Astrocyte (in vitro differentiated cells and primary cell): ENCODE results near the gene CELF5. TPM values are rescaled to one million over a fixed set of nuclear protein-coding genes. Genes with fewer than 3 reads are reported as not detected.
"Not testable (repeated sequence)": the region's sequence is repeated elsewhere in the genome, so short reads cannot be mapped to it uniquely, and the experiment has no call there.

Experiments used
- DNase-seq: peaks from one replicate; pipeline ENCODE4 v3.0.0-alpha.2; 2010; ENCODE audit warnings: low read depth
- FAIRE-seq: peaks from 2 replicates; lab custom pipeline; 2011; peaks lifted over from hg19 to GRCh38; lab: Jason Lieb, UNC
- H2AFZ ChIP-seq: 2 replicates; pipeline ENCODE4 v1.6.0; 2012; ENCODE audit warnings: low read depth, low read length, inconsistent platforms
- H3K27ac ChIP-seq: 2 replicates; pipeline ENCODE4 v1.5.1; 2011; ENCODE audit warnings: low read depth, low read length, inconsistent platforms
- H3K27me3 ChIP-seq: 2 replicates; pipeline ENCODE4 v1.6.0; 2011; ENCODE audit warnings: low read length, inconsistent platforms; ENCODE audit not compliant: insufficient read depth
- H3K36me3 ChIP-seq: 2 replicates; pipeline ENCODE4 v1.5.1; 2011; ENCODE audit warnings: low read length, inconsistent platforms; ENCODE audit not compliant: insufficient read depth
- H3K4me1 ChIP-seq: 2 replicates; pipeline ENCODE4 v1.5.1; 2011; ENCODE audit warnings: low read length, inconsistent platforms; ENCODE audit not compliant: insufficient read depth
- H3K4me2 ChIP-seq: 2 replicates; pipeline ENCODE4 v1.6.0; 2012; ENCODE audit warnings: low read length, inconsistent platforms
- H3K4me3 ChIP-seq: 2 replicates; pipeline ENCODE4 v1.5.1; 2011; ENCODE audit warnings: low read depth, mild to moderate bottlenecking, low read length, inconsistent platforms; ENCODE audit not compliant: insufficient read depth
- H3K79me2 ChIP-seq: 2 replicates; pipeline ENCODE4 v1.6.0; 2012; ENCODE audit warnings: mild to moderate bottlenecking, low read length, inconsistent platforms; ENCODE audit not compliant: insufficient read depth
- H3K9ac ChIP-seq: 2 replicates; pipeline ENCODE4 v1.6.0; 2012; ENCODE audit warnings: mild to moderate bottlenecking, low read length, inconsistent platforms
- H3K9me3 ChIP-seq: 2 replicates; pipeline ENCODE4 v1.5.1; 2012; ENCODE audit warnings: low read depth, mild to moderate bottlenecking, low read length, inconsistent platforms; ENCODE audit not compliant: insufficient read depth
- H4K20me1 ChIP-seq: 2 replicates; pipeline ENCODE4 v1.6.0; 2012; ENCODE audit warnings: low read length, inconsistent platforms; ENCODE audit not compliant: insufficient read depth
- H3K27ac Mint-ChIP-seq: one replicate; pipeline ENCODE4 v1.8.0; 2021; ENCODE audit warnings: mild to moderate bottlenecking, mixed read lengths; ENCODE audit not compliant: unreplicated experiment
- H3K27me3 Mint-ChIP-seq: one replicate; pipeline ENCODE4 v1.8.0; 2021; ENCODE audit warnings: low read depth, mixed read lengths; ENCODE audit not compliant: unreplicated experiment
- H3K36me3 Mint-ChIP-seq: one replicate; pipeline ENCODE4 v1.8.0; 2021; ENCODE audit warnings: low read depth, mixed read lengths; ENCODE audit not compliant: unreplicated experiment
- H3K4me1 Mint-ChIP-seq: one replicate; pipeline ENCODE4 v1.8.0; 2021; ENCODE audit warnings: low read depth, mixed read lengths; ENCODE audit not compliant: unreplicated experiment
- H3K4me3 Mint-ChIP-seq: one replicate; pipeline ENCODE4 v1.8.0; 2021; ENCODE audit warnings: mild to moderate bottlenecking, moderate library complexity, mixed read lengths; ENCODE audit not compliant: unreplicated experiment
- H3K9me3 Mint-ChIP-seq: one replicate; pipeline ENCODE4 v1.8.0; 2021; ENCODE audit warnings: mild to moderate bottlenecking, mixed read lengths; ENCODE audit not compliant: unreplicated experiment
- EZH2 ChIP-seq: IDR thresholded peaks from 2 replicates; pipeline ENCODE4 v1.6.1; 2012; ENCODE audit warnings: mild to moderate bottlenecking, low read length, inconsistent platforms; ENCODE audit not compliant: insufficient read depth
- total RNA-seq: library from RNA; stranded (reverse); gene quantifications from 2 replicates; pipeline ENCODE4 v1.2.1, GENCODE V29; 2021
- TF ChIP-seq, protein P1 (sequence below): IDR thresholded peaks from 2 replicates; pipeline ENCODE4 v1.5.1; 2011; ENCODE audit warnings: low read depth, mild to moderate bottlenecking, inconsistent platforms, low read length, moderate library complexity; ENCODE audit not compliant: insufficient read depth

The CELF5 gene
- total RNA-seq, 1 donor from 2014 or later, result 1.2 TPM

DNA sequence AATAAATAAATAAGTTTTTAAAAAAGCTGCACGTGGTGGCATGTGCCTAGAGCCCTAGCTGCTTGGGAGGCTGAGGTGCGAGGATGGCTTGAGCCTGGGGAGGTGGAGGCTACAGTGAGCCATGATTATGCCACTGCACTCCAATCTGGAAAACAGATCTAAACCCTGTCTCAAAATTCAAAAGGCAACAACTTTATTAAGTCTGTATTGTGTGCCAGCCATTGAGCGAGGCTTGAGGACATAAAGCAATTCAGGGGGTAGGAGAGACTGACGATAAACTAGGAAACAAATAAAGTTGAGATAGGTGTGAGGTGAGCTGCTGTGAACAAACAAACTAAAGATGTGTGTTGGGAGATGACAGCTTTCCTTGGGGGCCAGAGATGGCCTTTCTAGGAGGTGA lies 8.7 kb downstream of the CELF5 start:
- Mint-ChIP-seq H3K4me1 (no peaks in the 10 kb centered on the region), H3K4me3 (no peak overlapping the region), H3K27ac (no peak overlapping the region), H3K9me3 (peaks cover 6% of the 10 kb centered on the region), H3K27me3 (peaks cover 42% of the 10 kb centered on the region), H3K36me3 (no peaks in the 10 kb centered on the region)
- no peak for TF ChIP-seq EZH2
- TF ChIP-seq, protein P1, sequence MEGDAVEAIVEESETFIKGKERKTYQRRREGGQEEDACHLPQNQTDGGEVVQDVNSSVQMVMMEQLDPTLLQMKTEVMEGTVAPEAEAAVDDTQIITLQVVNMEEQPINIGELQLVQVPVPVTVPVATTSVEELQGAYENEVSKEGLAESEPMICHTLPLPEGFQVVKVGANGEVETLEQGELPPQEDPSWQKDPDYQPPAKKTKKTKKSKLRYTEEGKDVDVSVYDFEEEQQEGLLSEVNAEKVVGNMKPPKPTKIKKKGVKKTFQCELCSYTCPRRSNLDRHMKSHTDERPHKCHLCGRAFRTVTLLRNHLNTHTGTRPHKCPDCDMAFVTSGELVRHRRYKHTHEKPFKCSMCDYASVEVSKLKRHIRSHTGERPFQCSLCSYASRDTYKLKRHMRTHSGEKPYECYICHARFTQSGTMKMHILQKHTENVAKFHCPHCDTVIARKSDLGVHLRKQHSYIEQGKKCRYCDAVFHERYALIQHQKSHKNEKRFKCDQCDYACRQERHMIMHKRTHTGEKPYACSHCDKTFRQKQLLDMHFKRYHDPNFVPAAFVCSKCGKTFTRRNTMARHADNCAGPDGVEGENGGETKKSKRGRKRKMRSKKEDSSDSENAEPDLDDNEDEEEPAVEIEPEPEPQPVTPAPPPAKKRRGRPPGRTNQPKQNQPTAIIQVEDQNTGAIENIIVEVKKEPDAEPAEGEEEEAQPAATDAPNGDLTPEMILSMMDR, result no peak
- Histone ChIP-seq H3K9ac (no peak overlapping the region), H4K20me1 (no peaks in the 10 kb centered on the region), H2AFZ (no peak overlapping the region), H3K4me3 (no peak overlapping the region), H3K36me3 (no peaks in the 10 kb centered on the region), H3K9me3 (no peaks in the 10 kb centered on the region), H3K27ac (no peak overlapping the region), H3K79me2 (no peaks in the 10 kb centered on the region), H3K27me3 (peaks cover 10% of the 10 kb centered on the region), H3K4me2 (no peak overlapping the region), H3K4me1 (no peaks in the 10 kb centered on the region)
- FAIRE-seq, result no peak
- no peak for DNase-seq

DNA sequence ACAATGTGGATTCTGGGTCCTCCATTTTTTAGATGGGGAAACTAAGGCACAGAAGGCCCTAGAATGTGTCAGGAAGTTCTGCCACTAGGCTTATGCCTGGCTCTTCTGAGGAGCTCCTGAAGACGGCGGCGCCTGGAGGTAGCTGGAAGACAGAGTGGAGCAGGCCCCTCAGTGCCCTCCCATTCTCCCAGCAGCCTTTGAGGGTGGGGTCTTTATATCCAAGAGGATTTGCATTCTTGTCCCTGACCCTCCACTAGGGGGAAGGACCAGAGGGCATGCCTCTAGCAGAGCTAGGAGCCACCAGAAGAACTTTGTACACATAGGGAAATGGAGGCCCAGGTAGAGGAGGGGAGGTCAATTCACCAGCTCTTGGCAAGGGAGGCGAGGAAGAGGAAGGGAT lies 9.4 kb downstream of the CELF5 start:
- Histone ChIP-seq H3K27me3 (peaks cover 8% of the 10 kb centered on the region), H3K4me1 (no peaks in the 10 kb centered on the region), H4K20me1 (no peaks in the 10 kb centered on the region), H3K36me3 (no peaks in the 10 kb centered on the region), H3K4me2 (no peak overlapping the region), H3K79me2 (no peaks in the 10 kb centered on the region), H3K4me3 (no peak overlapping the region), H3K9me3 (no peaks in the 10 kb centered on the region), H2AFZ (no peak overlapping the region), H3K9ac (no peak overlapping the region), H3K27ac (no peak overlapping the region)
- peaks cover 8% of the 10 kb centered on the region for H3K9me3 Mint-ChIP-seq
- no peak for TF ChIP-seq EZH2
- DNase-seq (no peak), FAIRE-seq (no peak)
- peaks cover 41% of the 10 kb centered on the region for H3K27me3 Mint-ChIP-seq
- H3K36me3 Mint-ChIP-seq, result no peaks in the 10 kb centered on the region
- no peak overlapping the region for H3K4me3 Mint-ChIP-seq
- no peaks in the 10 kb centered on the region for H3K4me1 Mint-ChIP-seq
- H3K27ac Mint-ChIP-seq, result no peak overlapping the region

DNA sequence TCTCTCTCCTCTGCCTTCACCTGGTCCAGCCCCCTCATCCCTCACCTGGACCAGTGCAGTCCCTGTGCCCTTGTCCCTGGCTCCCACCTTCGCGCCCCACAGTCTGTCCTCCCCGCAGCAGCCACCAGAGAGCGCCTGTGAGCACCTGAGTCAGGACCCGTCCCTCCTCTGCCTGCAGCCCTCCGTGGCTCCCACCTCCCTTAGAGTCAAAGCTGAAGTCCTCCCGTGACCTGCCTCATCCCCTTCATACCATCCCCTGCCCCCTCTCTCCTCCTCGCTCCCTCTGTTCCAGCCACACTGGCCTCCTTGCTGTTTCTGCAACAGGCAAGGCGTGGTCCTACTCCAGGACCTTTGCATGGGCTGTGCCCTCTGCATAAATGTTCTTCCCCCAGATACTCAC lies 10.3 kb downstream of the CELF5 start:
- Histone ChIP-seq H3K79me2 (no peaks in the 10 kb centered on the region), H3K27ac (no peak overlapping the region), H3K9me3 (no peaks in the 10 kb centered on the region), H3K36me3 (no peaks in the 10 kb centered on the region), H2AFZ (no peak overlapping the region), H3K4me2 (no peak overlapping the region), H4K20me1 (no peaks in the 10 kb centered on the region), H3K9ac (no peak overlapping the region), H3K4me3 (no peak overlapping the region), H3K4me1 (no peaks in the 10 kb centered on the region), H3K27me3 (peaks cover 2% of the 10 kb centered on the region)
- H3K36me3 Mint-ChIP-seq, result no peaks in the 10 kb centered on the region
- H3K4me3 Mint-ChIP-seq, result no peak overlapping the region
- H3K27ac Mint-ChIP-seq, result no peak overlapping the region
- peaks cover 38% of the 10 kb centered on the region for H3K27me3 Mint-ChIP-seq
- TF ChIP-seq, protein P1, result no peak
- no peak for TF ChIP-seq EZH2
- H3K9me3 Mint-ChIP-seq, result peaks cover 8% of the 10 kb centered on the region
- DNase-seq, result no peak
- FAIRE-seq, result no peak
- H3K4me1 Mint-ChIP-seq, result no peaks in the 10 kb centered on the region

DNA sequence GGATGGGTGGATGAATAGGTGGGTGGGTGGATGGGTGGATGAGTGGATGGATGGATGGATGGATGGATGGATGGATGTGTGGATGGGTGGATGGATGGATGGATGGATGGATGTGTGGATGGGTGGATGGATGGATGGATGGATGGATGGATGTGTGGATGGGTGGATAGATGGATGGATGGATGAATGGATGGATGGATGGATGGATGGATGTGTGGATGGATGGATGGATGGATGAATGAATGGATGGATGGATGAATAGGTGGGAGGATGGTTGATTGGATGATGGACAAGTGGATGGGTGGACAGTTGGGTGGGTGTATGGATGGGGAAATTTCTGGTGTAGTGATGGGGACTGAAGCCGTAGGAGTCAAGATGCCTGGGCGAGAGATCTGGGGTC lies 11.1 kb downstream of the CELF5 start:
- H3K4me1 ChIP-seq, H2AFZ ChIP-seq, H3K36me3 Mint-ChIP-seq, H3K36me3 ChIP-seq, FAIRE-seq, H3K4me3 ChIP-seq, H3K79me2 ChIP-seq, H3K27ac ChIP-seq, H3K4me2 ChIP-seq, H3K4me3 Mint-ChIP-seq, H3K27me3 ChIP-seq, H3K9me3 ChIP-seq, H4K20me1 ChIP-seq, H3K27ac Mint-ChIP-seq, H3K9ac ChIP-seq, H3K9me3 Mint-ChIP-seq, DNase-seq, H3K4me1 Mint-ChIP-seq: not testable (repeated sequence)
- peaks cover 45% of the 10 kb centered on the region for H3K27me3 Mint-ChIP-seq
